DMS79 treated with DMSO at 0.1 percent for 48 hours (cell line): ENCODE measurements around the gene LRPPRC.

Source experiments
- DNase-seq: peaks from one replicate; lab custom pipeline; 2025; lab: John Stamatoyannopoulos, UW

Gene LRPPRC

GRCh38 chr2:43854671-43855070, 141.1 kb downstream of the LRPPRC start:
- DNase-seq = no peak

GRCh38 chr2:43853141-43854081, 142.4 kb downstream of the LRPPRC start:
- DNase-seq = no peak

GRCh38 chr2:43852196-43852730, 143.5 kb downstream of the LRPPRC start:
- DNase-seq = no peak

- DNase-seq = no peak
Measured at GRCh38 chr2:43851011-43851980, 144.5 kb downstream of the LRPPRC start.

- no peak for DNase-seq
Measured at GRCh38 chr2:43848214-43848613, 147.6 kb downstream of the LRPPRC start.

- DNase-seq = no peak
Measured at GRCh38 chr2:43846140-43846793, 149.5 kb downstream of the LRPPRC start.

- no peak for DNase-seq
Measured at GRCh38 chr2:43845181-43845580, 150.6 kb downstream of the LRPPRC start.

GRCh38 chr2:43842866-43843226, 152.9 kb downstream of the LRPPRC start:
- DNase-seq = no peak

- DNase-seq = no peak
Measured at GRCh38 chr2:43841949-43842865, 153.6 kb downstream of the LRPPRC start.

- no peak for DNase-seq
Measured at GRCh38 chr2:43840965-43841364, 154.8 kb downstream of the LRPPRC start.

- no peak for DNase-seq
Measured at GRCh38 chr2:43839776-43840564, 155.8 kb downstream of the LRPPRC start.

GRCh38 chr2:43838560-43839267, 157.1 kb downstream of the LRPPRC start, which contains the start of the genes ABCG5 and ABCG8:
Gene ABCG5, minus strand, starts transcription at chr2:43838839. Its CDS starts 160 bp downstream, at chr2:43838679.
Gene ABCG8, plus strand, starts transcription at chr2:43838971. Its CDS starts 83 bp downstream, at chr2:43839054.
- DNase-seq = no peak

GRCh38 chr2:43837831-43838559, 157.8 kb downstream of the LRPPRC start:
- no peak for DNase-seq

GRCh38 chr2:43837033-43837432, 158.8 kb downstream of the LRPPRC start:
- no peak for DNase-seq
